Measurements from ENCODE around the gene PANX2.

Gene PANX2

GRCh38 chr22:50199829-50200460, 29.4 kb downstream of the PANX2 start:
- H3K4me1 Mint-ChIP-seq = peaks cover 23% of the 10 kb centered on the region
- peak; percentile 55 for DNase-seq
- peaks cover 28% of the 10 kb centered on the region for H3K36me3 Mint-ChIP-seq (ENCODE audit: low read depth)
- peaks cover 14% of the 10 kb centered on the region for H3K9me3 Mint-ChIP-seq
- peak overlapping the region; percentile 75 for H3K4me3 Mint-ChIP-seq
- no peak for TF ChIP-seq CTCF (IDR thresholded peaks at IDR 0.05)
- H3K27ac Mint-ChIP-seq = no peak overlapping the region
- no peaks in the 10 kb centered on the region for H3K27me3 Mint-ChIP-seq (ENCODE audit: low read depth, poor library complexity)

- Mint-ChIP-seq H3K36me3 (ENCODE audit: low read depth) (peaks cover 33% of the 10 kb centered on the region), H3K4me3 (peak within 1 kb of the TSS; percentile 88), H3K9me3 (peaks cover 14% of the 10 kb centered on the region), H3K27me3 (ENCODE audit: low read depth, poor library complexity) (no peaks in the 10 kb centered on the region), H3K27ac (no peak within 1 kb of the TSS), H3K4me1 (peaks cover 28% of the 10 kb centered on the region)
- TF ChIP-seq CTCF (IDR thresholded peaks at IDR 0.05) = no peak
- peak; percentile 95 for DNase-seq
Measured at GRCh38 chr22:50200461-50201190, 30.1 kb downstream of the PANX2 start, which contains the start of gene SELENOO. Gene SELENOO (plus strand): TSS chr22:50201011. CDS start chr22:50201037, 26 bp downstream.

GRCh38 chr22:50201191-50202129, 30.9 kb downstream of the PANX2 start:
- H3K4me1 Mint-ChIP-seq = peaks cover 32% of the 10 kb centered on the region
- H3K4me3 Mint-ChIP-seq = peak overlapping the region; percentile 88
- H3K36me3 Mint-ChIP-seq (ENCODE audit: low read depth) = peaks cover 38% of the 10 kb centered on the region
- TF ChIP-seq CTCF (IDR thresholded peaks at IDR 0.05) = no peak
- DNase-seq = peak; percentile 52
- H3K9me3 Mint-ChIP-seq = peaks cover 14% of the 10 kb centered on the region
- no peak overlapping the region for H3K27ac Mint-ChIP-seq
- H3K27me3 Mint-ChIP-seq (ENCODE audit: low read depth, poor library complexity) = no peaks in the 10 kb centered on the region

- TF ChIP-seq CTCF (IDR thresholded peaks at IDR 0.05) = no peak
- Mint-ChIP-seq H3K4me1 (peaks cover 35% of the 10 kb centered on the region), H3K9me3 (peaks cover 14% of the 10 kb centered on the region), H3K36me3 (ENCODE audit: low read depth) (peaks cover 40% of the 10 kb centered on the region), H3K27me3 (ENCODE audit: low read depth, poor library complexity) (no peaks in the 10 kb centered on the region), H3K27ac (no peak overlapping the region), H3K4me3 (peak overlapping the region; percentile 88)
- peak; percentile 51 for DNase-seq
Measured at GRCh38 chr22:50202130-50202666, 31.7 kb downstream of the PANX2 start.

- Mint-ChIP-seq H3K4me3 (peak overlapping the region; percentile 7), H3K27ac (no peak overlapping the region), H3K4me1 (peaks cover 35% of the 10 kb centered on the region), H3K27me3 (ENCODE audit: low read depth, poor library complexity) (no peaks in the 10 kb centered on the region), H3K9me3 (peaks cover 14% of the 10 kb centered on the region), H3K36me3 (ENCODE audit: low read depth) (peaks cover 40% of the 10 kb centered on the region)
- DNase-seq = no peak
- no peak for TF ChIP-seq CTCF (IDR thresholded peaks at IDR 0.05)
Measured at GRCh38 chr22:50203288-50203687, 32.8 kb downstream of the PANX2 start.
